ENCODE measurements around the gene SLC25A33.
"Not testable (repeated sequence)": the region's sequence is repeated elsewhere in the genome, so short reads cannot be mapped to it uniquely, and the experiment has no call there.

SLC25A33 gene, protein sequence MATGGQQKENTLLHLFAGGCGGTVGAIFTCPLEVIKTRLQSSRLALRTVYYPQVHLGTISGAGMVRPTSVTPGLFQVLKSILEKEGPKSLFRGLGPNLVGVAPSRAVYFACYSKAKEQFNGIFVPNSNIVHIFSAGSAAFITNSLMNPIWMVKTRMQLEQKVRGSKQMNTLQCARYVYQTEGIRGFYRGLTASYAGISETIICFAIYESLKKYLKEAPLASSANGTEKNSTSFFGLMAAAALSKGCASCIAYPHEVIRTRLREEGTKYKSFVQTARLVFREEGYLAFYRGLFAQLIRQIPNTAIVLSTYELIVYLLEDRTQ

DNA sequence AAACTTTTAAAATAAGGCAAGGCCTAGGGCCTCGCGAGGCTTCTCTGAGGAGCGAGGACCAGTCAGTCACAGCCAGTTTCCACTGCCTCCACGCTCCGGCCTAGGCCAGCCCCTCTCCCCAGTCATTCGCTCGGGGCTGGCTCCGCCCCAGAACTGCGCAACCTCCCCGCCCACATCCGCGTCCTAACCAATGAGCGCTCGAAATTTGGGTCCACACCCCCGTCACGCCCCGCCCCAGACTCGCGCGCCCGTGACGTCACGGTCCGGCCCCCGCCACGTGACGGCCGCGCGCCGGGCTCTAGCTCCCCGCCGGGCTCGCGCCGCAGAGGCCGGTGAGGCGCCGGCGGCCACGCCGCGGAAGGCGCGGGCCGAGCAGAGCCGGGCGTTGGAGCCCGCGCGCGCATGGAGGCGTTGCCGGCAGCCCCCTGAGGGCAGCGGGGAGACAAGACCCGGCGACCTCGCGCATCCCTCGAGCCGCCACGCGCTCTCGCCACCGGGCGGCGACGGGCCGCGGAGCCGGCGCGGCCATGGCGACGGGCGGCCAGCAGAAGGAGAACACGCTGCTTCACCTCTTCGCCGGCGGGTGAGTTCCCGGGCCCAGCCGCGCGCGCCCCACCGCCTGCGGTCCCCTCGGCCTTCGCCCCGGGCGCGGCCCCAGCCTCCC, at the start of gene SLC25A33:
TSS of gene SLC25A33 (plus strand) at position 301 of the 664 bp plus-strand sequence. CDS start at position 528, 227 bp downstream.
- DNase-seq, result peak; percentile 79

- DNase-seq, result no peak
These were observed 48.5 kb upstream of the SLC25A33 start for GRCh38 chr1:9490605-9491339.

- no peak for DNase-seq
These were observed 45.9 kb upstream of the SLC25A33 start for GRCh38 chr1:9493326-9493725.

DNA sequence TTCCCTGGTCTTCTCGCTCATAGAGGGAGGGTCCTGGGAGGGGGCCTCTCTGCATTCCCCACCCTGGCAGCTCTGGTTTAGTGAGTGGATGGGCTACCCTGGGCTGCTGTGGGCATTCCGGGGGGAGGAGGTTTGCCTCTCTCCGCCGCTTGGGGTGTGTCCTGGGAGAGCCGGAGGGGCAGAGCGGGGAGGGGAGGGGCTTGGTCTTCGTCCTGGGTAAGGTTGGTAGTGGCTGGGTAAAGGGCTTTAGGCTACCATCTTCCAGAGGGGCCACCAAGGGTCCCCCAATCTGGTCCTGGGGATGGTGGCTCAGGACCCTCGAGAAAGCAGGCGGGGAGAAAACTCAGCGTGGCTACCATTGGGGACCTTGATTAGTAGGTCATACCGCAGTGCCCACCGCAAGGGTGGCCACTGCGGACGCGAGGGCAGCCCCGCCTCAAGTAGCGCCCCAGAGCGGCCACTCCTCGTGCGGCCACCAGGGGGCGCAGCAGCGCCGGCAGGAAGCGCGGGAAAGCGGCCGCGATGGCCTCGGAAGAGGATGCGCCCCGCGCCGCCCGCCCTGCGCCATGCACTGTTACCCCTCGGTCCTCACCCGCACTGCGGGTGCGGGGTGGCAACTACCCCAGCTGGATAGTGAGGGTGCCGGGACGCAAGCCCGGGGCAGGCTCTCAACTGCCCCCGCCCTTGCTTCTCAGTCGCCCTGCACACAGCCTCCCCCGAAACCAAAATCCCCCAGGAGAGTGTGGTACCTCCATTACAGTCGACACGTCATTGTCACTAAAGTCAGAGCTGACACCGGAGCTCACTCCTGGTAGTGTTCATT, 44.1 kb upstream of the SLC25A33 start:
- DNase-seq, result no peak

DNA sequence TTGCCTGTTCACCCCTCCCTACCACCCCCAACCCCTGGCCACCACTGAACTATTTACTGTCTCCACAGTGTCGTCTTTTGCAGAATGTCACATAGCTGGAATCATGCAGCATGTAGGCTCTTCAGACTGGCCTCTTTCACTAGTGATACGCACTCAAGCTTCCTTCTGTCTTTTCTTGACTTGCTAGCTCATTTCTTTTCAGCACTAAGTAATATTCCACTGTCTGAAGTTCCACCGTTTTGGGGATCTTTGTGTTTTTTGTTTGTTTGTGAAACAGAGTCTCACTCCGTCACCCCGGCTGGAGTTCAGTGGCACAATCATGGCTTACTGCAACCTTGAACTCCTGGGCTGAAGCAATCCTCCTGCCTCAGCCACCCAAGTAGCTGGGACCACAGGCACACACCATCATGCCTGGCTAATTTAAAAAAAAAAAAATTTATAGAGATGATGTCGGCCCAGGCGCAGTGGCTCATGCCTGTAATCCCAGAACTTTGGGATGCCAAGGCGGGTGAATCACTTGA, 43.4 kb upstream of the SLC25A33 start:
- DNase-seq, result no peak

- no peak for DNase-seq
These were observed 38.2 kb upstream of the SLC25A33 start for GRCh38 chr1:9500756-9501754.

DNA sequence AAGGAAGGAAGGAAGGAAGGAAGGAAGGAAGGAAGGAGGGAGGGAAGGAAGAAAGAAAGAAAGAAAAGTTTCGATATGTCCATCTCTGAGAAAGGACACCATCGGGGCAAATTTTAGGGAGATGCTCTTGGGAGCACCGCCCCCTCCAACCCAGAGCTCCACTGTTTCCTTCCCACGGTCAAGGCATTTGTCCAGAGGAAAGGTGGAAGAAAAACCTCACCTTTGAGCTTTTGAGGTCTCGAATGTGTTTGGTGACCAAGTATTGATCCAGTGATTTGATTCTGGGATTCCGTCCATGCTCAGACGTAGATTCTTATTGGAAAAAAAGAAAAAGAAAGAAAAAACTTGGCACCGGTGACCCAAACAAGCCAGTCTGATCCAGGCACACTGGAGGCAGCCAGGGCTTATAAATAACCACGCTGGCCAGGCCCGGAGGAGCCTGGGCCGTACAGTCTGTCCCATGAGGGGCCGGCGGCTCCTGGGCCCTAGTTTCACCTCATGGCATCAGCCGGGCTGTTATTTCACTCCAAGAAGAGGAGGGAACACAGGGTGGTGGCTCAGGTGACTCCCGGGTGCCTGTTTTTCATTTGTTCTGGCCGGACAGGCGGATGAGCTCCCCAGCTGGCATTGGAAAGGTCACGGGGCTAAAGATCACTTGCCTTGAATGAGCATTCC, 36.1 kb upstream of the SLC25A33 start:
- DNase-seq, result no peak

DNA sequence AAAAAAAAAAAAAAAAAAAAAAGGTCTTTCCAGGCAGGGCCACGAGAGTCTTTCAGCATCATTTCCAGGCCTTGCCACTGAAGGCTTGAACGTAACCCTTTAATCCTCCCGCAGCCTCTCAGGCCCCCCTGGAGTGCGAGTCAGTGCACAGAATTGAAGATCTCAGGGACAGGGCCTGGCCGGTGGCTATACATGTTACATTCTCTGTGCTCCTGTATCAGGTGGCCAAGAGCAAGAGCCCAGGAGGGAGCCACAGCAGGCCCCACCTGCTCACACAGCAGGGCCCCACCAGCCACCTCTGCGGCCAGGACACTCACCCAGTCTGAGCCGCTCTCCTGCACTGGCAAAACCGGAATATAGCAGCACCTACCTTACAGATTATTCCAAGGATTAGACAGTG, 34.1 kb upstream of the SLC25A33 start:
- no peak for DNase-seq

GRCh38 chr1:9506901-9507300, 32.4 kb upstream of the SLC25A33 start:
- no peak for DNase-seq

GRCh38 chr1:9510130-9510529, 29.1 kb upstream of the SLC25A33 start:
- no peak for DNase-seq

DNA sequence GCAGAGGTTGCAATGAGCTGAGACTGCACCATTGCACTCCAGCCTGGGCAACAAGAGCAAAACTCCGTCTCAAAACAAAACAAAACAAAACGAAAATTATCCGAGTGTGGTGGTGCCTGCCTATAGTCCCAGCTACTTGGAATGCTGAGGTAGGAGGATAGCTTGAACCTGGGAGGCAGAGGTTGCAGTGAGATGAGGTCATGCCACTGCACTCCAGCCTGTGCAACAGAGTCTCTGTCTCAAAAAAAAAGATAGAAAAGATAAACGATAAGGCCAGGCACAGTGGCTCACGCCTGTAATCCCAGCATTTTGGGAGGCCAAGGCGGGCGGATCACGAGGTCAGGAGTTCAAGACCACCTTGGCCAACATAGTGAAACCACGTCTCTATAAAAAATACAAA, 23.7 kb upstream of the SLC25A33 start:
- DNase-seq, result not testable (repeated sequence)

- DNase-seq, result no peak
These were observed 20.7 kb upstream of the SLC25A33 start for GRCh38 chr1:9518454-9518998.

DNA sequence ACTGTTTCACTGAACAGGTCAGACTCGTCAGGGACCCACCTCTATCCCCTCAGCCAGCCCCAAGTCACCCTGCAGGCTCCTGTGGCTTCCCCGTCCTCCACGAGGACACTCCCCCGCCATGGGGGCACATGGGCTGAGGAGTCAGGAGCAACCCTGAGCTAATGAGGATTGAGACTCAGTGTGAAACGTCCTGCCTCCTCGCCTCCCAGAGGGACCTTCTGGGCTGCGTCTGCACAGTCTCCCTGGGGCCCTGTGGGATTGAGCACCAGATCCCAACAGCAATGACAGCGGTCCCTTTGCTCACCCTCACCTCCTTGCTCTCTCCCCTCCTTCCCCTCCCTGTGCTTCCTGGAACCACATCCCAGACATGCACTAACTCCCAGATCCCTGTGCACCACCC, 18.9 kb upstream of the SLC25A33 start:
- DNase-seq, result no peak

- no peak for DNase-seq
These were observed 10.1 kb upstream of the SLC25A33 start for GRCh38 chr1:9529190-9529589.

DNA sequence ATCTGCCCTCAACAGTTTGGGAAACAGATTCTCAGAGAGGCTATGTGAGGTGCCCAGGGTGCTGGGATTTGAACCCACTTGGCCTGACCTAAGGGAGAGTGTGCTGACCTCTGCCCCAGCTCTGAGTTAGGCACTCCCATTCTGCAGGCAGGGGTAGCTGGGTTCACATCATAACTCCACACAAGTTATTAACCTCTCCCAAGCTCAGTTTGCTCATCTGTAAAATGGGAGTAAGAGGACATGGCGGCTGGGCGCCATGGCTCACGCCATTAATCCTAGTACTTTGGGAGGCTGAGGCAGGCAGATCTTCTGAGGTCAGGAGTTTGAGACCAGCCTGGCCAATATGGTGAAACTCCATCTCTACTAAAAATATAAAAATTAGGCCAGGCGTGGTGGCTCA, 8.9 kb upstream of the SLC25A33 start:
- DNase-seq, result no peak

GRCh38 chr1:9534953-9535352, 4.3 kb upstream of the SLC25A33 start:
- no peak for DNase-seq

DNA sequence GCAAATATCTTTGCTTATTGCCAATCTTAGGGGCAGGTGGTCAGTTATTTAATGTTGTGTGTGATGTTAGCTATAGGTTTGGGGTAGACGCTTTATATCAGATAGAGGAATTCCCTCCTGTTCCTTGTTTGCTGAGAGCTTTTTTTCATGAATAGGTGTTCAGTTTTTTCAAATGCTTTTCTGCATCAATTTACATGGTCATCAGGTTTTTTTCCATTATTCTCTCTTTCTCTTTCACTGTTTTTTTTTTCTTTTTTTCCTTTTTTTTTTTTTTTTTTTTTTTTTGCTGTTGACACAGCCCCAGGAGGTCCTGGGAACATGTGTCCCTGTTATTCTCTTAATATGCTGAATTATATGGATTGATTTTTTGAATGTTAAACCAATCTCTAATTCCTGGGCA, 3.0 kb upstream of the SLC25A33 start:
- no peak for DNase-seq

DNA sequence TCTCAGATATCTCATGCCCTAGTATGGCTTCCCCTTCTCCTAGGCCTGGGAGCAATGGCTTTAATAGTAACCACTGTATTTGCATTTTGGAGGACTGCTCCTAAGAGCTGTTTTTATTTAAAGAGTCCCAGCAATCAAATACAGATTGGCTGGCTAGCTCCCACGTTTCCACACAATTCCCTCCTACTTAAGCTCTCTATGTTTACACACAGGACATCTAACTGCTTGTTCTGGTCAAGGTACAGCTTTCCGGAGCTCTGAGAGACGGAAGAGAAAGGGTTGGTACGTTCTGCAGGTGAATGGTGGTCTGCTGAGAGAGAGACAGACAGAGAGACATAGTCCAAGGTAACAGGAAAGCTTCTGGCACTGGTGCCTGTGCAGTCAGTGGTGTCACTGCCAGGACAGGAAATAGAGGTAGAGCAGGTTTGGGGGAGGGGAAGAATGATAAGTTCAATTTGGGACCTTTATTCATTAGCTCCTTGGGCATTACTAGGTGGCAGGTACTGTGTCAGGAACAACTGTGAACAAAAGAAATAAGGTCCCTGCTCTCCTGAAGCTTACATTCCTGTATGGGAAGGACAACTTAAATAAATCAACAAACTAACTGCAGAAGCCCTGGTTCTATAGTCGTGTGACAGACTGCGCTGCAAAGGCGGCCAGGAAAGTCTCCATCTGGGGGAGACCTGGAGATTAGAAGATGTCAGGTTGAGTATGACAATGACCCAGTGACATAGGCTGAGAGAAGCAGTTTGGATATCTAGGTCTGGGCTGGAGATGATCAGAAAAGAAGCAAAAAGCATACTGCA, 1.2 kb upstream of the SLC25A33 start:
- DNase-seq, result no peak

DNA sequence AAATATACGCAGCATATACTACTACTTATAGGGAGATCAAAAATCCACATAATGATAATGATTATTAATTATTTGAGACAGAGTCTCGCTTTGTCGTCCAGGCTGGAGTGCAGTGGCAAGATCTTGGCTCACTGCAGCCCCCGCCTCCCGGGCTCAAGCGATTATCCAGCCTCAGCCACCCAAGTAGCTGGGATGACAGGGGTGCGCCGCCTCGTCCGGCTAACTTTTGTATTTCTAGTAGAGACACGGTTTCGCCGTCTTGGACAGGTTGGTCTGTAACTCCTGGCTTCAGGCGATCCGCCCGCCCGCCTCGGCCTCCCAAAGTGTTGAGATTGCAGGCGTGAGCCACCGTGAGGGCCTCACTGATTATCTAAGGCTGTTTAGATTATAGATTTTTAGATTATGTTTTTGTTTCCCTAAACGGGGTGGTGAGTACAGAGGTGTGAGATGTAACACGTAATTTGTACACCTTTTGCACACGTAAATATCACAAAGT, 548 bp upstream of the SLC25A33 start:
- DNase-seq, result no peak

Measured in NCI-H524 treated with DMSO at 0.1 percent for 48 hours (cell line).